GM12878 (cell line): Measurements from ENCODE around the gene MYRF. TPM values are rescaled to one million over a fixed set of nuclear protein-coding genes. Genes with fewer than 3 reads are reported as not detected.

Experiments
- ASH2L ChIP-seq: fragments of 300-600, 200-600 bp; sonication (generic); IDR thresholded peaks from 2 replicates; pipeline ENCODE4 v1.6.1; 2017; ENCODE audit warnings: low read depth, mild to moderate bottlenecking, borderline replicate concordance
- BCLAF1 ChIP-seq: fragments of 450-650 bp; IDR thresholded peaks from 2 replicates; pipeline ENCODE4 v1.6.1; 2017; ENCODE audit warnings: antibody characterized with exemption, mild to moderate bottlenecking, moderate library complexity
- CBFB ChIP-seq: IDR thresholded peaks from 2 replicates; pipeline ENCODE4 v1.6.1; 2016; ENCODE audit warnings: antibody characterized with exemption, low read depth
- CHD1 ChIP-seq: IDR thresholded peaks from 2 replicates; pipeline ENCODE4 v1.6.1; 2012; ENCODE audit warnings: low read depth, low read length, improper control_type of control experiment
- EGR1 ChIP-seq, 2 experiments: IDR thresholded peaks; 1 replicate in 1 of 2; 2 replicates in 1 of 2; pipeline ENCODE4 v1.6.1; 2011 to 2012; ENCODE audit warnings: low read depth in 2 of 2, low read length in 2 of 2, borderline replicate concordance in 1 of 2, mild to moderate bottlenecking in 1 of 2, moderate library complexity in 1 of 2
- FOS ChIP-seq: IDR thresholded peaks from 3 replicates; pipeline ENCODE4 v1.6.1; 2011; ENCODE audit warnings: borderline replicate concordance; ENCODE audit not compliant: insufficient read length; ENCODE audit errors: extremely low read depth
- HDAC2 ChIP-seq: fragments of 200-600 bp; sonication (generic); IDR thresholded peaks from 2 replicates; pipeline ENCODE4 v1.6.1; 2017
- MAX ChIP-seq: IDR thresholded peaks from 2 replicates; pipeline ENCODE4 v1.6.1; 2012; ENCODE audit warnings: low read depth, low read length, improper control_type of control experiment
- MYC ChIP-seq: IDR thresholded peaks from 2 replicates; pipeline ENCODE4 v1.6.1; 2011; ENCODE audit warnings: mild to moderate bottlenecking, low read length, moderate library complexity, inconsistent platforms; ENCODE audit not compliant: insufficient read depth, insufficient replicate concordance, insufficient read length, severe bottlenecking
- NFXL1 ChIP-seq: fragments of 450-650 bp; IDR thresholded peaks from 2 replicates; pipeline ENCODE4 v1.6.1; 2017; ENCODE audit warnings: antibody characterized with exemption, mild to moderate bottlenecking, borderline replicate concordance
- SMARCA5 ChIP-seq: fragments of 450-650 bp; IDR thresholded peaks from 2 replicates; pipeline ENCODE4 v1.6.1; 2017; ENCODE audit warnings: mild to moderate bottlenecking
- SREBF2 ChIP-seq: IDR thresholded peaks from 2 replicates; pipeline ENCODE4 v1.6.1; 2012; ENCODE audit warnings: mild to moderate bottlenecking, low read length
- SRF ChIP-seq, 2 experiments: IDR thresholded peaks; 2 replicates each; pipeline ENCODE4 v1.6.1; 2011; ENCODE audit warnings: low read depth in 2 of 2, low read length in 2 of 2, mild to moderate bottlenecking in 1 of 2, moderate library complexity in 1 of 2
- TARDBP ChIP-seq: IDR thresholded peaks from 2 replicates; pipeline ENCODE4 v1.6.1; 2016; ENCODE audit warnings: borderline replicate concordance
- YY1 ChIP-seq: IDR thresholded peaks from 2 replicates; pipeline ENCODE4 v1.6.1; 2011; ENCODE audit warnings: low read depth, mild to moderate bottlenecking, low read length
- ZBED1 ChIP-seq: IDR thresholded peaks from 2 replicates; pipeline ENCODE4 v1.6.1; 2016; ENCODE audit warnings: borderline replicate concordance
- ZNF384 ChIP-seq: IDR thresholded peaks from 2 replicates; pipeline ENCODE4 v1.6.1; 2012; ENCODE audit warnings: low read depth, mild to moderate bottlenecking, low read length, improper control_type of control experiment, borderline replicate concordance
- polyA plus RNA-seq, 11 experiments: library from polyadenylated mRNA; depleted of rRNA in 4 of 11; unstranded in 6 of 11; stranded (reverse) in 5 of 11; fragments of >200 nt; fragmentation: Nextera tagmentation in 4 of 11; fragmentation: Illumina TruSeq in 1 of 11; extraction: Ambion mirVana in 4 of 11; extraction: Trizol in 1 of 11; gene quantifications; 1 replicate in 1 of 11; 2 replicates in 10 of 11; pipeline versions ENCODE4 v1.2.1 to v1.2.3, GENCODE V29; 2011 to 2016; ENCODE audit warnings: inconsistent platforms in 2 of 11, missing spikeins in 2 of 11, low read depth in 1 of 11
- total RNA-seq, 4 experiments: library from RNA; depleted of rRNA in 3 of 4; stranded (reverse); fragments of >200 nt in 3 of 4; fragmentation: Illumina TruSeq in 1 of 4; extraction: Trizol in 1 of 4; gene quantifications; 2 replicates each; pipeline versions ENCODE4 v1.2.1 to v1.2.3, GENCODE V29; 2013 to 2021
- TF ChIP-seq, protein P1 (sequence below): fragments of 450-650 bp; IDR thresholded peaks from 2 replicates; pipeline ENCODE4 v1.6.1; 2016; ENCODE audit warnings: mild to moderate bottlenecking
- TF ChIP-seq, protein P2 (sequence below): fragments of 450-650 bp; IDR thresholded peaks from 2 replicates; pipeline ENCODE4 v1.6.1; 2014; ENCODE audit warnings: mild to moderate bottlenecking
- TF ChIP-seq, protein P3 (sequence below): IDR thresholded peaks from 2 replicates; pipeline ENCODE4 v1.6.1; 2011; ENCODE audit warnings: borderline replicate concordance, low read depth, mild to moderate bottlenecking, moderate library complexity, low read length; ENCODE audit not compliant: insufficient read depth, poor library complexity, severe bottlenecking
- TF ChIP-seq, protein P4 (sequence below): fragments of 450-650 bp; IDR thresholded peaks from 2 replicates; pipeline ENCODE4 v1.6.1; 2017; ENCODE audit warnings: low read depth, mild to moderate bottlenecking, moderate library complexity

Gene MYRF
- total and polyA plus RNA-seq, 10 of the 15 experiments (the other 5 are each of a cell fraction or from before 2014, with no cell fraction given): 0.27 to 15.6 (median 0.89) TPM

GRCh38 chr11:61816736-61817455, 64.5 kb downstream of the MYRF start, which contains the start of gene FADS1 (continued):
- TF ChIP-seq, protein P1, sequence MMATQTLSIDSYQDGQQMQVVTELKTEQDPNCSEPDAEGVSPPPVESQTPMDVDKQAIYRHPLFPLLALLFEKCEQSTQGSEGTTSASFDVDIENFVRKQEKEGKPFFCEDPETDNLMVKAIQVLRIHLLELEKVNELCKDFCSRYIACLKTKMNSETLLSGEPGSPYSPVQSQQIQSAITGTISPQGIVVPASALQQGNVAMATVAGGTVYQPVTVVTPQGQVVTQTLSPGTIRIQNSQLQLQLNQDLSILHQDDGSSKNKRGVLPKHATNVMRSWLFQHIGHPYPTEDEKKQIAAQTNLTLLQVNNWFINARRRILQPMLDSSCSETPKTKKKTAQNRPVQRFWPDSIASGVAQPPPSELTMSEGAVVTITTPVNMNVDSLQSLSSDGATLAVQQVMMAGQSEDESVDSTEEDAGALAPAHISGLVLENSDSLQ: no peak
- TF ChIP-seq, protein P2, sequence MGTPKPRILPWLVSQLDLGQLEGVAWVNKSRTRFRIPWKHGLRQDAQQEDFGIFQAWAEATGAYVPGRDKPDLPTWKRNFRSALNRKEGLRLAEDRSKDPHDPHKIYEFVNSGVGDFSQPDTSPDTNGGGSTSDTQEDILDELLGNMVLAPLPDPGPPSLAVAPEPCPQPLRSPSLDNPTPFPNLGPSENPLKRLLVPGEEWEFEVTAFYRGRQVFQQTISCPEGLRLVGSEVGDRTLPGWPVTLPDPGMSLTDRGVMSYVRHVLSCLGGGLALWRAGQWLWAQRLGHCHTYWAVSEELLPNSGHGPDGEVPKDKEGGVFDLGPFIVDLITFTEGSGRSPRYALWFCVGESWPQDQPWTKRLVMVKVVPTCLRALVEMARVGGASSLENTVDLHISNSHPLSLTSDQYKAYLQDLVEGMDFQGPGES: no peak
- TF ChIP-seq, protein P3, sequence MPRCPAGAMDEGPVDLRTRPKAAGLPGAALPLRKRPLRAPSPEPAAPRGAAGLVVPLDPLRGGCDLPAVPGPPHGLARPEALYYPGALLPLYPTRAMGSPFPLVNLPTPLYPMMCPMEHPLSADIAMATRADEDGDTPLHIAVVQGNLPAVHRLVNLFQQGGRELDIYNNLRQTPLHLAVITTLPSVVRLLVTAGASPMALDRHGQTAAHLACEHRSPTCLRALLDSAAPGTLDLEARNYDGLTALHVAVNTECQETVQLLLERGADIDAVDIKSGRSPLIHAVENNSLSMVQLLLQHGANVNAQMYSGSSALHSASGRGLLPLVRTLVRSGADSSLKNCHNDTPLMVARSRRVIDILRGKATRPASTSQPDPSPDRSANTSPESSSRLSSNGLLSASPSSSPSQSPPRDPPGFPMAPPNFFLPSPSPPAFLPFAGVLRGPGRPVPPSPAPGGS: no peak
- no peak for TF ChIP-seq CBFB
- TF ChIP-seq NFXL1: no peak
- no peak for TF ChIP-seq MYC
- no peak for TF ChIP-seq YY1
- TF ChIP-seq ZNF384: no peak
- no peak for TF ChIP-seq EGR1 (IDR thresholded peaks at IDR 0.05; ENCODE audit: borderline replicate concordance in 1 of 2, low read depth in 2 of 2, low read length in 2 of 2)
- TF ChIP-seq BCLAF1: no peak
- TF ChIP-seq SRF (IDR thresholded peaks at IDR 0.05; ENCODE audit: low read depth in 2 of 2, low read length in 2 of 2): no peak
- TF ChIP-seq MAX: peak; percentile 65
- TF ChIP-seq SREBF2: no peak
- TF ChIP-seq, protein P4, sequence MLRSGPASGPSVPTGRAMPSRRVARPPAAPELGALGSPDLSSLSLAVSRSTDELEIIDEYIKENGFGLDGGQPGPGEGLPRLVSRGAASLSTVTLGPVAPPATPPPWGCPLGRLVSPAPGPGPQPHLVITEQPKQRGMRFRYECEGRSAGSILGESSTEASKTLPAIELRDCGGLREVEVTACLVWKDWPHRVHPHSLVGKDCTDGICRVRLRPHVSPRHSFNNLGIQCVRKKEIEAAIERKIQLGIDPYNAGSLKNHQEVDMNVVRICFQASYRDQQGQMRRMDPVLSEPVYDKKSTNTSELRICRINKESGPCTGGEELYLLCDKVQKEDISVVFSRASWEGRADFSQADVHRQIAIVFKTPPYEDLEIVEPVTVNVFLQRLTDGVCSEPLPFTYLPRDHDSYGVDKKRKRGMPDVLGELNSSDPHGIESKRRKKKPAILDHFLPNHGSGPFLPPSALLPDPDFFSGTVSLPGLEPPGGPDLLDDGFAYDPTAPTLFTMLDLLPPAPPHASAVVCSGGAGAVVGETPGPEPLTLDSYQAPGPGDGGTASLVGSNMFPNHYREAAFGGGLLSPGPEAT: no peak
- TF ChIP-seq FOS: no peak
- TF ChIP-seq ZBED1: no peak
- 0 out of 2 replicates have a peak, but pooled peaks have one; percentile 56 for TF ChIP-seq SMARCA5
- TF ChIP-seq ASH2L: no peak
- TF ChIP-seq HDAC2: no peak
- no peak for TF ChIP-seq TARDBP
- no peak for TF ChIP-seq CHD1
